Measurements from ENCODE around the gene CRISP1. TPM values are rescaled to one million over a fixed set of nuclear protein-coding genes. Genes with fewer than 3 reads are reported as not detected.

The CRISP1 gene
- polyA plus RNA-seq, 1 donor from 2014 or later = not detected

- H3K9me2 ChIP-seq (ENCODE audit: insufficient read depth, low read length) = no peaks in the 10 kb centered on the region
- no peaks in the 10 kb centered on the region for H3F3A ChIP-seq (ENCODE audit: insufficient read depth, low read length, poor library complexity, severe bottlenecking)
- H3K4me2 ChIP-seq (ENCODE audit: low read length) = no peak overlapping the region
- no peaks in the 10 kb centered on the region for H3K36me3 ChIP-seq (ENCODE audit: insufficient read depth, low read length)
- H3K79me2 ChIP-seq (replicated peaks; ENCODE audit: insufficient read depth, low read length) = no peaks in the 10 kb centered on the region
- no peak overlapping the region for H2AFZ ChIP-seq (ENCODE audit: low read depth, low read length)
- H3K27ac ChIP-seq (ENCODE audit: low read length) = no peak overlapping the region
- no peak overlapping the region for H3K4me3 ChIP-seq (ENCODE audit: low read length)
- no peaks in the 10 kb centered on the region for H4K20me1 ChIP-seq (ENCODE audit: insufficient read depth)
- H3K9ac ChIP-seq (ENCODE audit: low read length) = no peak overlapping the region
- no peaks in the 10 kb centered on the region for H3K27me3 ChIP-seq (ENCODE audit: insufficient read depth, low read depth, low read length)
- no peak for TF ChIP-seq POLR2AphosphoS5 (IDR thresholded peaks at IDR 0.05)
- TF ChIP-seq EZH2 (IDR thresholded peaks at IDR 0.05; ENCODE audit: borderline replicate concordance, insufficient read depth, low read length, poor library complexity, severe bottlenecking) = no peak
- no peak for TF ChIP-seq SMC3 (conservative IDR thresholded peaks at IDR 0.05; ENCODE audit: poor library complexity)
- TF ChIP-seq, protein P1, sequence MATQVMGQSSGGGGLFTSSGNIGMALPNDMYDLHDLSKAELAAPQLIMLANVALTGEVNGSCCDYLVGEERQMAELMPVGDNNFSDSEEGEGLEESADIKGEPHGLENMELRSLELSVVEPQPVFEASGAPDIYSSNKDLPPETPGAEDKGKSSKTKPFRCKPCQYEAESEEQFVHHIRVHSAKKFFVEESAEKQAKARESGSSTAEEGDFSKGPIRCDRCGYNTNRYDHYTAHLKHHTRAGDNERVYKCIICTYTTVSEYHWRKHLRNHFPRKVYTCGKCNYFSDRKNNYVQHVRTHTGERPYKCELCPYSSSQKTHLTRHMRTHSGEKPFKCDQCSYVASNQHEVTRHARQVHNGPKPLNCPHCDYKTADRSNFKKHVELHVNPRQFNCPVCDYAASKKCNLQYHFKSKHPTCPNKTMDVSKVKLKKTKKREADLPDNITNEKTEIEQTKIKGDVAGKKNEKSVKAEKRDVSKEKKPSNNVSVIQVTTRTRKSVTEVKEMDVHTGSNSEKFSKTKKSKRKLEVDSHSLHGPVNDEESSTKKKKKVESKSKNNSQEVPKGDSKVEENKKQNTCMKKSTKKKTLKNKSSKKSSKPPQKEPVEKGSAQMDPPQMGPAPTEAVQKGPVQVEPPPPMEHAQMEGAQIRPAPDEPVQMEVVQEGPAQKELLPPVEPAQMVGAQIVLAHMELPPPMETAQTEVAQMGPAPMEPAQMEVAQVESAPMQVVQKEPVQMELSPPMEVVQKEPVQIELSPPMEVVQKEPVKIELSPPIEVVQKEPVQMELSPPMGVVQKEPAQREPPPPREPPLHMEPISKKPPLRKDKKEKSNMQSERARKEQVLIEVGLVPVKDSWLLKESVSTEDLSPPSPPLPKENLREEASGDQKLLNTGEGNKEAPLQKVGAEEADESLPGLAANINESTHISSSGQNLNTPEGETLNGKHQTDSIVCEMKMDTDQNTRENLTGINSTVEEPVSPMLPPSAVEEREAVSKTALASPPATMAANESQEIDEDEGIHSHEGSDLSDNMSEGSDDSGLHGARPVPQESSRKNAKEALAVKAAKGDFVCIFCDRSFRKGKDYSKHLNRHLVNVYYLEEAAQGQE (IDR thresholded peaks at IDR 0.05; ENCODE audit: borderline replicate concordance) = no peak
- TF ChIP-seq CTCF (IDR thresholded peaks at IDR 0.05; ENCODE audit: poor library complexity, severe bottlenecking) = no peak
- no peak for TF ChIP-seq RAD21 (conservative IDR thresholded peaks at IDR 0.05)
- no peak for TF ChIP-seq TAF1 (IDR thresholded peaks at IDR 0.05; ENCODE audit: low read depth)
- TF ChIP-seq MXI1 (conservative IDR thresholded peaks at IDR 0.05; ENCODE audit: poor library complexity, severe bottlenecking) = no peak
- TF ChIP-seq EP300 (conservative IDR thresholded peaks at IDR 0.05; ENCODE audit: poor library complexity, severe bottlenecking) = no peak
- no peaks in the 10 kb centered on the region for H3K9me3 ChIP-seq (ENCODE audit: low read length)
These were observed 13.4 kb downstream of the CRISP1 start for GRCh38 chr6:49852975-49853374.

- H2AFZ ChIP-seq (ENCODE audit: low read depth, low read length) = no peak overlapping the region
- no peaks in the 10 kb centered on the region for H3K79me2 ChIP-seq (replicated peaks; ENCODE audit: insufficient read depth, low read length)
- no peaks in the 10 kb centered on the region for H3K9me2 ChIP-seq (ENCODE audit: insufficient read depth, low read length)
- TF ChIP-seq POLR2AphosphoS5 (IDR thresholded peaks at IDR 0.05) (no peak), CTCF (IDR thresholded peaks at IDR 0.05; ENCODE audit: poor library complexity, severe bottlenecking) (peak; percentile 92), SMC3 (conservative IDR thresholded peaks at IDR 0.05; ENCODE audit: poor library complexity) (peak; percentile 91), RAD21 (conservative IDR thresholded peaks at IDR 0.05) (peak; percentile 90)
- no peak overlapping the region for H3K27ac ChIP-seq (ENCODE audit: low read length)
- no peaks in the 10 kb centered on the region for H3K9me3 ChIP-seq (ENCODE audit: low read length)
- H3F3A ChIP-seq (ENCODE audit: insufficient read depth, low read length, poor library complexity, severe bottlenecking) = no peaks in the 10 kb centered on the region
- H3K9ac ChIP-seq (ENCODE audit: low read length) = no peak overlapping the region
- no peak overlapping the region for H3K4me3 ChIP-seq (ENCODE audit: low read length)
- H3K4me2 ChIP-seq (ENCODE audit: low read length) = no peak overlapping the region
- no peaks in the 10 kb centered on the region for H3K36me3 ChIP-seq (ENCODE audit: insufficient read depth, low read length)
- H3K27me3 ChIP-seq (ENCODE audit: insufficient read depth, low read depth, low read length) = no peaks in the 10 kb centered on the region
- H4K20me1 ChIP-seq (ENCODE audit: insufficient read depth) = no peaks in the 10 kb centered on the region
These were observed 17.0 kb downstream of the CRISP1 start for GRCh38 chr6:49849213-49849907.

All from neural cell (in vitro differentiated cells).